Measurements from ENCODE around the gene PTPRD.

DNA sequence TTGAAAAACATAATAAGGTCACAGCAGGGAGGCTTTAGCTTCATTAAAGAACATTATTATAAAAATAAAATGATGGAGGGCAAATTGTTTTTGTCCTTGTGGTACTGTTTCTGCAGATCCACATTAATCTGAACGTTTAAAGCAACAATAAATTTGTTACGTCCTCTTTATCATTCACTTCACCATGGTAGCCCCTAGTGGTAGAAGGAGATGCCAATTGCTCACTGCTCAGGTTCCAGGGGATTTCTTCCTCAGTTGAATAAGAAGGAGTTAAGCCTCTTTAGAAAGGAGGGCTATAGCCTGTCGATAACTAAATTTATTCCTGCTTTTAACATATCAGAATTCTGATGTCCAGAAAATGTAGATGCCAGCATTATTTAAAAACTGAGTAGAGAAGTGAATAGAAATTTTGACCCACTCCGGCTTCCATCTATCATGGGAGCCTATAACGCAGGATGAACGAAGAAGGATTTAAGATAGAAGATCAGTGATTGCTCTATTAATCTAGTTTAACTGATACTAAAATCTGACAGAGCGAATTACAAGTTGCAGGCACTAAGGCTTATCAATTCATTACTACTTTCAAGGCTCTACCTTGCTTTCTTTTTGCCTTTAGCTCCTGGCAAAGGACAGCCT lies 692.3 kb downstream of the PTPRD start:
- TF ChIP-seq POLR2A (IDR thresholded peaks at IDR 0.05) (no peak), EP300 (IDR thresholded peaks at IDR 0.05) (no peak)
- TF ChIP-seq, protein P1, sequence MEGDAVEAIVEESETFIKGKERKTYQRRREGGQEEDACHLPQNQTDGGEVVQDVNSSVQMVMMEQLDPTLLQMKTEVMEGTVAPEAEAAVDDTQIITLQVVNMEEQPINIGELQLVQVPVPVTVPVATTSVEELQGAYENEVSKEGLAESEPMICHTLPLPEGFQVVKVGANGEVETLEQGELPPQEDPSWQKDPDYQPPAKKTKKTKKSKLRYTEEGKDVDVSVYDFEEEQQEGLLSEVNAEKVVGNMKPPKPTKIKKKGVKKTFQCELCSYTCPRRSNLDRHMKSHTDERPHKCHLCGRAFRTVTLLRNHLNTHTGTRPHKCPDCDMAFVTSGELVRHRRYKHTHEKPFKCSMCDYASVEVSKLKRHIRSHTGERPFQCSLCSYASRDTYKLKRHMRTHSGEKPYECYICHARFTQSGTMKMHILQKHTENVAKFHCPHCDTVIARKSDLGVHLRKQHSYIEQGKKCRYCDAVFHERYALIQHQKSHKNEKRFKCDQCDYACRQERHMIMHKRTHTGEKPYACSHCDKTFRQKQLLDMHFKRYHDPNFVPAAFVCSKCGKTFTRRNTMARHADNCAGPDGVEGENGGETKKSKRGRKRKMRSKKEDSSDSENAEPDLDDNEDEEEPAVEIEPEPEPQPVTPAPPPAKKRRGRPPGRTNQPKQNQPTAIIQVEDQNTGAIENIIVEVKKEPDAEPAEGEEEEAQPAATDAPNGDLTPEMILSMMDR (IDR thresholded peaks at IDR 0.05): no peak

Data from ovary (tissue), 3 donors.